HL-60/S4 (cell line): ENCODE data around the gene ERC1.
"Not testable (repeated sequence)": the region's sequence is repeated elsewhere in the genome, so short reads cannot be mapped to it uniquely, and the experiment has no call there.

Experiments used
- in situ Hi-C: fragments of 300-500 bp; cut with MboI; formaldehyde crosslinking; loops from 2 replicates; pipeline ENCODE4 v1.14.3; 2022; ENCODE audit warnings: low sequenced_read_pairs

The ERC1 gene

DNA sequence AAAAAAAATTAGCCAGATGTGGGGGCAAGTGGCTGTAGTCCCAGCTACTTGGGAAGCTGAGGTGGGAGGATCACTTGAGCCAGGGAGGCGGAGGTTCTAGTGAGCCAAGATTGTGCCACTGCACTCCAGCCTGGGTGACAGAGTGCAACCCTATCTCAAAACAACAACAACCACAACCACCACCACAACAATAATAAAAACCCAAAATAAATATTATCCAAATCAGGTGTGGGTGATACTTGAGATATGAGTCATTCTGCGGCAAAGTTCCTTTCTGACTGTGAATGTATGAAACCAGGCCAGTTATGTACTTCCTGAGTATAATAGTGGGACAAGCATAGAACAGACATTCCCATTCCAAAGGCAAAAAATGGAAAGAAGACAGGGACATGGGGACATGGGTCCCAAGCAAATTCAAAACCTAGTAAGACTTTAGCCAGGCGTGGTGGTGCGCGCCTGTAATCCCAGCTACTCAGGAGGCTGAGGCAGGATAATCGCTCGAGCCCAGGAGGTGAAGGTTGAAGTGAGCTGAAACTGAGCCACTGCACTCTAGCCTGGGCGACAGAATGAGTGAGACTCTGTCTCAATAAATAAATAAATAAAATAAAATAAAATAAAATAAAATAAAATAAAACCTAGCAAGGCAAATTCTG, 9.7 kb upstream of the ERC1 start:
- in situ Hi-C loops = no loop called here

DNA sequence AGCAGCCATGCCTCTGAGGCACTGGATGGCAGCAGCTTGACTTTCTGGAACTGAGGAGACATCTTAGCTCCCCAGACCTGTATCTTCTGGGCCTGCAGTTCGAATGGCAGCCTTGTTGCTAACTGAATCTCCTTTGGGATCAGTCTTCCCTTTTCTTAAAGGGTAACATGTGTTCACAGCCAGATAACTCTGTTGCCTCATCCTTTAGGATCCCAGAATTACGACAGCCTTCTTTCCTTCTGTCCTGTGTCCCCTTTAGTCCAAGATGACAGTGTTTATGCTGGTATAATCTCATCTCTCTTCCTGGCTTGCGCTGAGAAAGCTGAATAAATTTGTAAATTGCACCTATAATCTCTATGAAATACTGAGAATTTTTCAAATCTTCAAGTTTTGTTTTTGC, 9.1 kb upstream of the ERC1 start:
- in situ Hi-C loops = no loop called here

DNA sequence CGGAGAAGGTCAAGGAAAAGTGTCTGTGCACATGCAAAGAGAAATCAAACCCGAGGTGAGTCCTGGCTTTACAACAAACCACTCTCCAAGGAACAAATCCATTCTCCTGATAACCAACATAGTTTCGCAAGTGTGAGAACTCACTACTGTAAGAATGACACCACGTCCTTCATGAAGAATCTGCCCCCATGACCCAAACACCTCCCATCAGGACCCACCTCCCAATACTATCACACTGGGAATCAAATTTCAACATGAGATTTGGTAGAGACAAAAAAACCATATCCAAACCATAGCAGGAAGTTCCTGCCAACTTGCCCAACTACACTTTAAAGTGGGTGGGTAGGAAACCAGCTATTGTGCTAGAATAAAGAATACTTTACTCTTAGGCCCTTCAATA, 2.4 kb upstream of the ERC1 start:
- in situ Hi-C loops = no loop called here

DNA sequence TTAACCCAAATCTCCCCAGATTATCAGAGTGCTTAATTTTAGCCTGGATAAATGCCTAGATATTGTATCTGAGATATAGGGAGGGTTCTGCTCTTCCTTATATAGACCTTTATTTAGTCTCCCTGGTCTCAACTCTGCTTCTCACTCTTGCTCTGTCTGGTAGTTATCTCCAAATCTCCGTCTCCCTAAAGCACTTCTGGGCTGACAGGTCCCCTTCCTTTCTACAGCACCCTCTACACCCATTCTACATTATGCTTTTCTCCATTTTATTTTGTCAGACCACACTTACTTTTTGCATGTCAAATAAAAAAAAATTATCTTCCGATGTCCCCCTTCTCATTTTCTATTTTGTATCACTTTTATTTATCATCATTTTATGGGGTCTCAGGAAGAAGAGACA, 2.0 kb upstream of the ERC1 start:
- in situ Hi-C loops = no loop called here

DNA sequence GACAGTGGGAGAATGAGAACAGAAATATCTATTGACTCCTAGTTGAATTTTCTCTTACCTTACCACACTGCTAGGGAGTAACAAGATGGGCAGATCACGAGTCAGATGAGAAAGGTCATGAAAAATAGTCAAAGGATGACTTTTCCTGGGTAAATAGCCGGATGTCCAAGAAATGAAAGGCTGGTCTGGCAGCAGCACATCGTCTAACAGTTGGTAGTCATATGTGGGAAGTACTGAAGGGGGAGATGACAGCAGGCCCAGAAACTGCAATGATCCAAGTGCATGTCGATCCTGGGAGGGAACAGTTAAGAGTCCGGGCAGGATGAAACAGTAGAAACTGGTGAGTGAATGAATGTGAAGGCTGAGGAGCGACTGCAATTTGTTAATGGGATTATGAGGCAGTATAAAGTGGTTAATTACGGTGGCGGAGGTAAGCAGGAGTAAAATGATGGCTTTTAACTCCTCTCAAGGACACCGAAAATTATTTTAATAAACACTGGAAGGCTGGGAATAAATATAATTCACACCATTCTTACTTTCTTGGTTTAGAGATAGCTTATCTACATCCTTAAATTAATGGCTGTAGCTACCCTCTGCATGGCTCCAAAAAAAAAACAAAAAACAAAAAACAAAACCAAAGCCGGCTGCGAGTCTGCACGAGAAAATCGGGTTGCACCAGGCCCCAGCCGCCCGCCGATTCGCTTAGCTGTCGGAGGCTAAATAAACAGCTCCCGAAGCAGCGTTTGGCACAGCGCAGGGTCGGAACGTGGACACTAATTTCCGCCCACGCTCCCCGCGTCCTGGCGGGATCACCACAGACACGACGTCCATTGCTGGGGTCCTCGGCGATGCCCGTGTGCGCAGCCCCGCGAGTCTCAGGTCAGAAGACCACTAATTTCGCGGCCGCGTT, 1.0 kb upstream of the ERC1 start:
- in situ Hi-C loops = no loop called here

DNA sequence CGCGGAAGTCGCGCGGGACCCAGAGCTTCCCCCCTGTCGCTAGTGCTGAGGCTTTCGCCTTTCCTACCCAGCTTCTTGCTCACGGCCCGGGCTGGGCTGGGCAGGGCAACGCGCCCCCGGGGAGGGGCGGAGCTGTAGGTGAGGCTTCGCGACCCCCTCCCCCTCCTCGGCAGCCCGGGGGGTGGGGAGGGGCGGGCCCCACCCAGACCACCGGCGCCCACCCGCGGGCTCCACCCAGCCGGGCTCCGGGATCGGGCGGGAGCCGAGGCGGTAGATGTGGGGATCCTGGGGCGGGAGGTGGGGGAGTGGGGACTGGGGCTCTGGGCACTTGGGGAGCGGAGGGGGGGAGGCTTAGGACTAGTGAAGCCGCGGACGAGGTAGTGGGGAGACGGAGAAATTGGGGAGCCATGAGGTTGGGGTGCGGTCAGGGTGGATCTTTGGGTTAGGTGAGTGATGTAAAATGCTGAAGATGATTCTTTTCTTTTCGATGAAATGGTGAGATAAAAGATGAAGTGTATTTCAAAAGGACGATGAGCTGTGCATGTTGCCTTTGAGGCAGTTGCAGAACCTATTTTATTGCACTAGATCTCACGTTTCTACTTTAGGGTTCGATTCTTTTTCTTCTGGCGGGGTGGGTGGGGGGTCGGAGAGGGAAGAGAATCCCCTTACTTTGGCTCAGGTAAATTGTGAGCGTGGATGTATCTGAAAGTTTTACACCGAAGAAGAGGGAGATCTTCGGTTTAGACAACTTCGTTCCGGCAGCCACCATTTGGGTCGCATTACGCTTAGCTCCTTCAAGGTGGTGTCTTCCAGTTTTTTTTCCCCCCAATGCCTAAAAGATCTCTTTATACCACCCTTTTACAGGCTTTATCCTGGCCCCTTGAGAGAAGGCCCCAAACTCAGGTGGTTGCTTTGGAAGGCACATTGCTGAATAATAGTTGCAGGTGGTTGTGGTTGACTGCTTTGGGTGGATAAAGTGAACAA, 619 bp downstream of the ERC1 start:
- in situ Hi-C loops = no loop called here

DNA sequence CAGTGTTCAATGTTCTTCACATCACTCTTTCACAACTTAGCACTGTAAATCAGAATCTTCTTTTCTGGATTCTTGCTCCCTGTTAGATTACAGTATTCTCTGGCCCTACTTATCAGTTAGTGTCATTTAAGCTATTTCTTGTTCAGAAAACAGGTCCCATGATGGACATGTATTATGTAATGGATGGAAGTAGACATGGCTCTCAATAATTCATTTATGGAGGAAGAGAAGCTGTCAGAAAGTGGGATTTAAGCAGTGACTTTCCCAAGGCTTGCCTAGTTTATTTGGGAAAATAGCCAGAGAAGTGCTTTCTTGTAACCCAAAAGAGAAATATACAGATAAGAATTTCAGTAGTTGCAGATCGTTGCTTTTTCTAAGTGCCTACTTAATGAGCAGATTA, 1.6 kb downstream of the ERC1 start:
- in situ Hi-C loops = no loop called here

DNA sequence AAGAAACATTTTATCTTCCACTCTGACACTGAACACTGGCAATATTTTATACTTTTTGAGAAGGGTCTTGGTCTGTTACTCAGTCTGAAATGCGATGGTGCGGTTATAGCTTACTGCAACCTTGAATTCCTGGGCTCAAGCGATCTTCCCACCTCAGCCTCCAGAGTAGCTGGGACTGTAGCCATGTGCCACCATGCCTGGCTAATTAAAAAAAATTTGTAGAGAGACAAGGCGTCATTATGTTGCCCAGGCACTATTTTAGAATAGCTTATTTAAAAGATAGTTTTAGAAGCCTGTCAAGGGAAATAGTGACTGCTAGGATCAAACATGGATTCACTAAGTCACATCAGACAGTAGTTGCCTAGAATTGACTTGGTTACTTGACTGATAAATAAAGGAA, 5.9 kb downstream of the ERC1 start:
- in situ Hi-C loops = no loop called here

DNA sequence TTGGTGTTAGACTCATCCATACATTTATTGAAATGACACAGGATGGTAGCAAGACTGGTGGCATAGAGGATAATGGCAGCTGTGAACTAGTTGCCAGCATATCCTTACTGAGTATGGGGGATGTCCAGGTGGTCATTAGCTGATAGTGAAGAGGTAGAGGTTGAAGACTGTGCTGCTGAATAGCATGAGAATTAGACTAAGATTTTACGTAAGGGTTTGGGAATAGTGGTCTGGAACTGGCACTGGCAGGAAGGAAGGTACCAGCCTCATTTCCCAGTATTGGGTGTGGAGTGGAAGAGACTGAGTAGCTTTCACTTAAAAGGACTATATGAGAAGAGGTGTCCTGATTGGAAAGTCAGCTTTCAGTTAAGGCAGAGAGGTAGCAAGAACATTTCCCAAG, 6.5 kb downstream of the ERC1 start:
- in situ Hi-C loops = no loop called here

DNA sequence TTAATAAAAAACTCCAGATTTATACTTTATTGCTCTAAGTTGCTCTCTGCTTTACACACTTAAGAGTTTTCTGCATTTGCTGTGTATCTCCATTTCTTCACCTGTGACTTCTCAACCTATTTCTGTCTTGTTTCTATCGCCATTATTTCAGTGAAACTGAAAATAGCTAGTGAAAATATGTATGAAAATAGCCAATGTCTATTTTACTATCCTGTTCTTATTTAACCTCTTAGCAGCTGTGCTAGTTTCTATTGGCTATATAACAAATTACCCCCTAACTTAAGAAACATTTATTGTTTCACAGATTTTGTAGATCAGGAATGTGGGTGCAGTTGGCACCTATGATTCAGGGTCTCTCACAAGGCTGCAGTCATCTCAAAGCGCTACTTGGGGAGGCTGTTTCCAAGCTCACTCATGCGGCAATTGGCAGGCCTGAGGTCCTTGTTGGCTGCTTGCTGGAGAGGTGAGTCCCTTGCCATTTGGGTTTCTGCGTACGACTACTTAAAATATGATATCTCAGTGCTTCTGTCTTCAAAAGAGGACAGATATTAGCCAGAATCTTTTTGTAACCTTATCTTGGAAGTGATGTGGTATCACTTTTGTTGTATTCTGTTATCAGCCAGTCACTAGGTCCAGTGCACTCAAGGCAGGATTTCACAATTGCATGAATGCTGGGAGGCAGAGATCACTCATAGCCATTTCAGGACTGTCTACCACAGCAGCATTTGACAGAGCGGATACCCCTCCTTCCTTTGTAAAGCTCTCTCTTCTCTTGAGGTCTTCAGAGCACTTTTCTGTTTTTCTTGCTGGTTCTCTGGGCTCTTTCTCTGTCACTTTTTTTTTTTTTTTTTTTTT, 7.2 kb downstream of the ERC1 start:
- in situ Hi-C loops = no loop called here

DNA sequence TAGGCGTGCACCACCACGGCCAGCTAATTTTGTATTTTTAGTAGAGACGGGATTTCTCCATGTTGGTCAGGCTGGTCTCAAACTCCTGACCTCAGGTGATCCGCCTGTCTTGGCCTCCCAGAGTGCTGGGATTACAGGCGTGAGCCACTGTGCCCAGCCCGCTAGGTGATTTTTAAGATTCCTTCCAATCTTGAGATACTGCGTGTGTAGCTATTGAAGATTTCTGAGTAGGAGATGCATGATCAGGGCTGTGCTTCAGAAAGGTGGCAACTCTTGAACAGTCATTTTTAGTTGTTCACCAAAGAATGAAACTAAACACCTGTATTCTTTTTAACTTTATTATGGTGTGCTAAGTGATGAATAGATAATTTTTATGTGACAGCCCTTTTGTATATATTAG, 8.7 kb downstream of the ERC1 start:
- in situ Hi-C loops = not testable (repeated sequence)

DNA sequence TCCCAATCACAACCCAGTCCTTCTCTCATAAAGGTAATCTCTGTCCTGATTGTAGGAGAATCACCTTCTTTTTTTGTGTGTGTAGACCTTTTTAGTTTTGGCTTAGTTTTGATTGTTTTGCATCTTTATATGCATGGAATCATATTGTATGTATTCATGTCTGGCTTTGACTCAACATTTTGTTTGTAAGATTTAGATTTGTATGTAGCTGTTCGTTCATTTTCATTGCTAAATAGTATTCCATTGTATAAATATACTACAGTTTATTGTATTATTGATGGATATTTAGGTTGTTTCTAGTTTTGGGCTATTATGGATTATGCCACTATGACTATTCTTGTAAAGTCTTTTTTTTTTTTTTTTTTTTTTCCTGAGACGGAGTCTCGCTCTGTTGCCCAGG, 10.5 kb downstream of the ERC1 start:
- in situ Hi-C loops = no loop called here

DNA sequence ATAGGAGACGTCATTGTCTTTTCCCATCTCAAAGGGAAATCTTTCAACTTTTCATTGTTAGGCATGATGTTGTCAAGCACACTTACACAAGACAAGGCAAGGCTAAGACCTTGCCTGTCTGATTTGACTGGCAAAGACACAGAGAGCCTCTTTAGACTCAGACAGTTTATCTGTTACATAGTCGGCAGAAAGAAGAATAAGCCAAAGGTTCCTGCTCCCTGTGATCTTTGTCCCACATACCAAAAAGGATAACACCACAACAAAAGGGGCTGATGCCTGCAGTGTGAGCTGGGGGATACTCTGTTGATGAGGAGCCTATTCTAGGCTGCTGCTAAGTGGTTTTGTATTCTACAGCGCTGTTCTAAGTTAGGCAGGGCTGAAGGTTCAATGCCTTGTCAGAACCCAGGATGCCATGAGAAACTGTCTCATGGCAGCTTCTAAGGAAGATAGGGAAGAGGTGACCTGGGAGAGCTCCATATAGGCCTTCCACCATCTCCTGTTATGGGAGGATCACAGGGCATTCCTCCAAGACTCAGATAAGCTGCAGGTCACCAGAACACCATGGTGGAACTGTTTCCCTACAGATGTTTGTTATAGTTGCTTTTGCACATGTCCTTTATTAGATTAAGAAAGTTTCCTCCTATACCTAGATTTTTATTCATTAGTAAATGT, 12.7 kb downstream of the ERC1 start:
- in situ Hi-C loops = no loop called here

DNA sequence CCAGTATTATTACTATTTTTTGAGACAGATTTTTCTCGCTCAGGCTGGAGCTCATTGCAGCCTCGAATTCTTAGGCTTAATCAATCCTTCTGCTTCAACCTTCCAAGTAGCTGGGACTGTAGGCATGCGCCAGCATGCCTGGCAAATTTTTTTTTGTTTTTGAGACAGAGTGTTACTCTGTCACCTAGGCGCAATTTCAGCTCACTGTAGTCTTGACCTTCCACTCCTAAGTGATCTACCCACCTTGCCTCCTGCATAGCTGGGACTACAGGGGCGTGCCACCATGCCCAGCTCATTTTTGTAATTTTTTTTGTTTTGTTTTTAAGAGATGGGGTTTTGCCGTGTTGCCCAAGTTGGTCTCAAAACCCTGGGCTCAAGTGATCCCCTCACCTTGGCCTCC, 15.2 kb downstream of the ERC1 start:
- in situ Hi-C loops = no loop called here

DNA sequence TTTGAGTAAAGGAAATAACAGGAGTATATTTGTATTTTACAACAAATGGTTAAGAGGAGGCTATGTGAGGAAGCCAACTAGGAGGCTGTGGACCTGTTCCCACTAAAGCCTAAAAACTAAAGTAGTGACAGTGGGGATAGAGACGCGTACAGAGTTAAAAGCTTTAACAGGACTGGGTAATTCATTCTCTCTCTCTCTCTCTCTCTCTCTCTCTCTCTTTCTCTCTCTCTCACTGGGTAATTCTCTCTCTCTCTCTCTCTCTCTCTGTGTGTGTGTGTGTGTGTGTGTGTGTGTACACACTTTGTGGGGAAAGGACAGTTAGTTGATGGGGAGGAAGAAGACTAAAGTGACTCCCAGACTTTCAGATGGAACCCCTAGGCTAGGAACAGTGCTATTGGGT, 16.3 kb downstream of the ERC1 start:
- in situ Hi-C loops = no loop called here

DNA sequence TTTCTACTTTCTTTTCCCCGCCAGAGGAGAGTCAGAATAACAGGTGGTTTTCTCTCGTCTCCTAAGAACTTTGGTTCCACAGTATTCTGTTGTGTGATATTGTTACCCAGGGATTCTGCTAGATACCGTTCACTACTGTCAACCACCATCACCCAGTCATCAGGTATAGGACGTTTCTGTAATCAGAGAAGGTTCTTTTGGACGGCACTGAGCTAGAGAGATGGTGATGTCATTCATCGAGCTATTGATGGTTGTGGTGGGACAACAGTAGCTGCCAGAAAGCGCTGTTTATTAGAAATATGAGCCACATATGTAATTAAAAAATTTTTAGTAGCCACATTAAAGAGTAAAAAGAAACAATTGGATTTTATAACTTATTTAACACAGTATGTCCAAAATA, 17.0 kb downstream of the ERC1 start:
- in situ Hi-C loops = no loop called here

DNA sequence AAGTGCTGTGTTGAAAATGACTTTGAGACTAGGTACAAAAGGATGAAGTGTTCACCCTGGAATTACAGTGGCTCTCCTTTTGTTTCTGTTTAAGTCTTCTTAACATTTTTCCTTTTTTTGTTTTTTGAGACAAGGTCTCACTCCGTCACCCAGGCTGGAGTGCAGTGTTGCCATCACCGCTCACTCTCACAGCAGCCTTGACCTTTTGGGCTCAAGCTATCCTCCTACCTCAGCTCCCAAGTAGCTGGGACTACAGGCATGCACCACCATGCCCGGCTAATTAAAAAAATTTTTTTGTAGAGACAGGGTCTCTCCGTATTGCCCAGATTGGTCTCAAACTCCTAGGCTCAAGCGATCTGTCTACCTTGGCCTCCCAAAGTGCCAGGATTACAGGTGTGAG, 20.1 kb downstream of the ERC1 start:
- in situ Hi-C loops = no loop called here

DNA sequence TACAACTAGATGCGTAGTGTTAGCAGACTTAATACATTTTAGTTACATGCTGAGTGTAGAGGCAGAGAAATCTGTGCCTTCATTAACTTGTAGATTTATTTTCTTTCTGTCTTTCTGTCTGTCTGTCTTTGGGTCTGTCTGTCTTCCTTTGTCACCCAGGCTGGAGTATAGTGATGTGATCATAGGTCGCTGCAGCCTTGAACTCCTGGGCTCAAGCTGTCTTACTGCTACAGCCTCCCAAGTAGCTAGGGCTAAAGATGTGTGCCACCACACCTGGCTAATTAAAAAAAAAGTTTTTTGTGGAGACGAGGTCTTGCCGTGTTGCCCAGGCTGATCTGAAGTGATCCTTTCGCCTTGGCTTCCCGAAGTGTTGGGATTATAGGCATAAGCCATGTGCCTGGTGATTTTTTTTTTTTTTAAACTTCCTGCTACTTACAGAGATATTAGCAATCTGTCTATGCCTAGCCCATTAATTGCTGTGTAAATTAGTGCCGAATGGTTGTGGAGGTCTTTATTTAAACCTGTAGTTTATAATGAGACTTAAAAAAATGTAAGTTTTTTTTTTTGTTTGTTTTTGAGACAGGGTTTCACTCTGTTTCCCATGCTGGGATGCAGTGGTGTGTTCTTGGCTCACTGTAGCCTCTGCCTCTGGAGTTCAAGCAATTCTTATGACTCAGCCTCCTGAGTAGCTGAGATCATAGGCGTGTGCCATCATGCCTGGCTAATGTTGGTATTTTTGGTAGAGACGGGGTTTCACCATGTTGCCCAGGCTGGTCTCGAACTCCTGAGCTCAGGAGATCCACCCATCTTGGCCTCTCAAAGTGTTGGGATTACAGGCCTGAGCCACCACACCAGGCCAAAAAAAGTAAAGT, 22.8 kb downstream of the ERC1 start:
- in situ Hi-C loops = no loop called here

DNA sequence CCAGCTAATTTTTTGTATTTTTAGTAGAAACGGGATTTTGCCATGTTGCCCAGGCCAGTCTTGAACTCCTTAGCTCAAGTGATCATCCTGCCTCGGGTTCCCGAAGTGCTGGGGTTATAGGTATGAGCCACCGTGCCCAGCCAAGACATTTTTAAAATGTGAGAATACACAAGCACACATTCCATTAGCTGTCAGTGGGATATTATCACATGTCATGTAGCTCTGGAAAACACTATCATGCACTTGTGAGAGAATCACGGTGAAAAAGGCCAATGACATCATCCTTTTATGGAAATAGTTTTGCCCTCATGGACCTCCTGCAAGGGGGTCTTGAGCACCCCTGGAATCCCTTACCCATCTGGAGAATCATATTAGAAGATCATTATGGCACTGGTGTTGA, 28.3 kb downstream of the ERC1 start:
- in situ Hi-C loops = no loop called here
